IMR-90 (cell line): ENCODE measurements around the gene FAM171A1. TPM values are rescaled to one million over a fixed set of nuclear protein-coding genes. Genes with fewer than 3 reads are reported as not detected.

Experiments used
- ATAC-seq: fragments of 200-7000 bp; cut with Tn5 transposase; 2 replicates; pipeline ENCODE4 v1.9.1; 2020; ENCODE audit warnings: low read depth, mild to moderate bottlenecking, moderate library complexity
- BruUV-seq: library from RNA; stranded (reverse); fragments of 400-500 nt; replicated peaks from 2 replicates; lab custom pipeline; 2021; lab: Mats Ljungman, UMichigan
- CTCF ChIA-PET: fragments of 300-600 bp; formaldehyde crosslinking; extraction: SDS; loops from one replicate; lab custom pipeline; 2021; ENCODE audit warnings: antibody characterized with exemption; lab: Yijun Ruan, JAX
- POLR2A ChIA-PET: fragments of 300-600 bp; sonication (Branson Sonifier 250); formaldehyde crosslinking; loops from one replicate; lab custom pipeline; 2022; ENCODE audit warnings: antibody characterized with exemption; ENCODE audit not compliant: unreplicated experiment; lab: Charles Lee
- DNase-seq: peaks from one replicate; pipeline ENCODE4 v3.0.0; 2013
- H2AFZ ChIP-seq: replicated peaks from 2 replicates; pipeline ENCODE3; 2013; ENCODE audit warnings: low read length, mild to moderate bottlenecking; ENCODE audit not compliant: poor library complexity
- H2AK5ac ChIP-seq: 2 replicates; pipeline ENCODE4 v1.6.1; 2013; ENCODE audit warnings: low read depth, low read length, inconsistent platforms
- H2AK9ac ChIP-seq: replicated peaks from 2 replicates; pipeline ENCODE3; 2013; ENCODE audit warnings: mild to moderate bottlenecking, low read depth, low read length, moderate library complexity; ENCODE audit not compliant: poor library complexity
- H2BK120ac ChIP-seq: 2 replicates; pipeline ENCODE4 v1.6.1; 2013; ENCODE audit warnings: low read depth, low read length, inconsistent platforms
- H2BK15ac ChIP-seq: 3 replicates; pipeline ENCODE4 v1.6.1; 2013; ENCODE audit warnings: low read depth, low read length, inconsistent platforms
- H2BK20ac ChIP-seq: 2 replicates; pipeline ENCODE4 v1.6.1; 2013; ENCODE audit warnings: low read depth, mild to moderate bottlenecking, inconsistent platforms, low read length, moderate library complexity
- H2BK5ac ChIP-seq: 2 replicates; pipeline ENCODE4 v1.6.1; 2013; ENCODE audit warnings: mild to moderate bottlenecking, low read depth, low read length, inconsistent platforms; ENCODE audit not compliant: poor library complexity, severe bottlenecking
- H3K14ac ChIP-seq: replicated peaks from 2 replicates; pipeline ENCODE4 v1.6.1; 2013; ENCODE audit warnings: low read depth, low read length, inconsistent platforms
- H3K18ac ChIP-seq: 2 replicates; pipeline ENCODE4 v1.6.1; 2013; ENCODE audit warnings: low read depth, low read length, control low read depth
- H3K23ac ChIP-seq: 2 replicates; pipeline ENCODE4 v1.6.1; 2013; ENCODE audit warnings: low read depth, low read length, inconsistent platforms
- H3K27ac ChIP-seq: 2 replicates; pipeline ENCODE4 v1.5.1; 2013; ENCODE audit warnings: mild to moderate bottlenecking, control low read depth, low read length; ENCODE audit not compliant: insufficient read depth
- H3K27me3 ChIP-seq: 2 replicates; pipeline ENCODE4 v1.6.1; 2013; ENCODE audit warnings: low read length; ENCODE audit not compliant: control insufficient read depth, insufficient read depth
- H3K36me3 ChIP-seq: 2 replicates; pipeline ENCODE4 v1.6.1; 2013; ENCODE audit warnings: low read length, mixed read lengths; ENCODE audit not compliant: control insufficient read depth, insufficient read depth
- H3K4ac ChIP-seq: 2 replicates; pipeline ENCODE4 v1.6.1; 2013; ENCODE audit warnings: low read depth, low read length, inconsistent platforms
- H3K4me1 ChIP-seq: 2 replicates; pipeline ENCODE4 v1.6.1; 2013; ENCODE audit warnings: low read length, mixed read lengths; ENCODE audit not compliant: control insufficient read depth, insufficient read depth
- H3K4me2 ChIP-seq: 2 replicates; pipeline ENCODE4 v1.6.1; 2013; ENCODE audit warnings: low read depth, mild to moderate bottlenecking, control low read depth, low read length, moderate library complexity
- H3K4me3 ChIP-seq: 2 replicates; pipeline ENCODE4 v1.5.1; 2013; ENCODE audit warnings: low read depth, mild to moderate bottlenecking, control low read depth, low read length, moderate library complexity; ENCODE audit not compliant: insufficient read depth
- H3K56ac ChIP-seq: 2 replicates; pipeline ENCODE4 v1.6.1; 2013; ENCODE audit warnings: low read length, inconsistent platforms; ENCODE audit not compliant: insufficient read depth; ENCODE audit errors: extremely low read depth
- H3K79me1 ChIP-seq, 2 experiments: 2 replicates each; pipeline ENCODE4 v1.6.1; 2013; ENCODE audit warnings: low read length in 2 of 2, inconsistent platforms in 1 of 2, low read depth in 1 of 2
- H3K9ac ChIP-seq: 2 replicates; pipeline ENCODE4 v1.6.1; 2013; ENCODE audit warnings: low read depth, low read length, control low read depth
- H3K9me1 ChIP-seq: 2 replicates; pipeline ENCODE4 v1.6.1; 2013; ENCODE audit warnings: low read length, inconsistent platforms; ENCODE audit not compliant: insufficient read depth
- H3K9me3 ChIP-seq: 2 replicates; pipeline ENCODE4 v1.6.1; 2013; ENCODE audit warnings: low read length; ENCODE audit not compliant: control insufficient read depth, insufficient read depth
- H4K20me1 ChIP-seq: 2 replicates; pipeline ENCODE4 v1.6.1; 2013; ENCODE audit warnings: low read length, inconsistent platforms; ENCODE audit not compliant: insufficient read depth
- H4K5ac ChIP-seq: 2 replicates; pipeline ENCODE4 v1.6.1; 2013; ENCODE audit warnings: mild to moderate bottlenecking, low read depth, low read length, control low read depth
- H4K8ac ChIP-seq, 2 experiments: 2 replicates each; pipeline ENCODE4 v1.6.1; 2013; ENCODE audit warnings: low read depth in 2 of 2, low read length in 2 of 2, control low read depth in 1 of 2, inconsistent platforms in 1 of 2
- H4K91ac ChIP-seq: 2 replicates; pipeline ENCODE4 v1.6.1; 2013; ENCODE audit warnings: low read depth, low read length, inconsistent platforms; ENCODE audit not compliant: insufficient read depth
- BHLHE40 ChIP-seq: fragments of 150-350 bp; IDR thresholded peaks from 2 replicates; pipeline ENCODE4 v1.6.1; 2016; ENCODE audit warnings: mild to moderate bottlenecking, low read depth, low read length
- CEBPB ChIP-seq: IDR thresholded peaks from 2 replicates; pipeline ENCODE4 v1.6.1; 2012; ENCODE audit warnings: low read depth, low read length, improper control_type of control experiment
- ELK1 ChIP-seq: fragments of 150-350 bp; IDR thresholded peaks from 2 replicates; pipeline ENCODE4 v1.6.1; 2016; ENCODE audit warnings: low read depth, mild to moderate bottlenecking, low read length, moderate library complexity, borderline replicate concordance
- MAFK ChIP-seq: IDR thresholded peaks from 2 replicates; pipeline ENCODE4 v1.6.1; 2012; ENCODE audit warnings: low read depth, low read length, improper control_type of control experiment
- MAZ ChIP-seq: IDR thresholded peaks from 2 replicates; pipeline ENCODE4 v1.6.1; 2012; ENCODE audit warnings: low read depth, mild to moderate bottlenecking, low read length, improper control_type of control experiment, moderate library complexity, borderline replicate concordance
- MXI1 ChIP-seq: IDR thresholded peaks from 2 replicates; pipeline ENCODE4 v1.6.1; 2012; ENCODE audit warnings: low read depth, mild to moderate bottlenecking, low read length, moderate library complexity, borderline replicate concordance
- RAD21 ChIP-seq: IDR thresholded peaks from 2 replicates; pipeline ENCODE4 v1.6.1; 2012; ENCODE audit warnings: low read length, improper control_type of control experiment
- SMC3 ChIP-seq: fragments of 150-350 bp; IDR thresholded peaks from 2 replicates; pipeline ENCODE4 v1.6.1; 2016; ENCODE audit warnings: low read depth, mild to moderate bottlenecking, antibody characterized with exemption, low read length, moderate library complexity
- WGBS, 2 experiments: methylation state at CpG; one replicate each; pipeline versions ENCODE4 v1.1.5 to v1.1.7; 2013; ENCODE audit warnings: missing lambda C conversion rate in 2 of 2; ENCODE audit not compliant: insufficient read length in 1 of 2; ENCODE audit errors: extremely low coverage in 2 of 2; 5-methylcytosine and 5-hydroxymethylcytosine counted together
- dilution Hi-C: fragments of 300-500 bp; cut with HindIII; formaldehyde crosslinking; loops from one replicate; pipeline ENCODE4 v1.14.3; 2018; ENCODE audit warnings: low sequenced_read_pairs; ENCODE audit not compliant: unreplicated experiment
- in situ Hi-C: fragments of 300-500 bp; cut with MboI; formaldehyde crosslinking; loops from 3 replicates; pipeline ENCODE4 v1.14.3; 2019; ENCODE audit warnings: low sequenced_read_pairs, inconsistent platforms, mixed read lengths
- intact Hi-C: fragments of 100-400 bp; cut with micrococcal nuclease; formaldehyde crosslinking; loops from 2 replicates; pipeline ENCODE4 v1.10.0; 2022
- polyA plus RNA-seq, 3 experiments: library from polyadenylated mRNA; depleted of rRNA; stranded (reverse); fragments of >200 nt; gene quantifications; 2 replicates each; pipeline ENCODE4 v1.2.3, GENCODE V29; 2012; ENCODE audit warnings: low replicate concordance in 1 of 3
- total RNA-seq: library from RNA; depleted of rRNA; stranded (reverse); fragments of >200 nt; gene quantifications from 2 replicates; pipeline ENCODE4 v1.2.3, GENCODE V29; 2012

Gene FAM171A1
- total and polyA plus RNA-seq, 2 of the 4 experiments (the other 2 are of a cell fraction) = 20.3 to 30.6 TPM

GRCh38 chr10:15262036-15262713, 108.9 kb downstream of the FAM171A1 start:
- H3K4me3 ChIP-seq = no peak overlapping the region
- peak; percentile 20 for DNase-seq
- no peaks in the 10 kb centered on the region for H3K9me1 ChIP-seq
- H3K14ac ChIP-seq = no peak overlapping the region
- H4K5ac ChIP-seq = no peak overlapping the region
- H3K23ac ChIP-seq = no peak overlapping the region
- no peaks in the 10 kb centered on the region for H3K27me3 ChIP-seq
- H4K91ac ChIP-seq = no peak overlapping the region
- BruUV-seq = no TSS peak
- H3K18ac ChIP-seq = no peak overlapping the region
- no peaks in the 10 kb centered on the region for H3K36me3 ChIP-seq
- H2BK20ac ChIP-seq = no peak overlapping the region
- no peaks in the 10 kb centered on the region; the same call in 1 of the 2 replicates for H4K20me1 ChIP-seq
- no peak overlapping the region for H2BK5ac ChIP-seq
- dilution Hi-C loops = no loop called here
- no peak overlapping the region for H3K56ac ChIP-seq
- TF ChIP-seq CEBPB (no peak), MAFK (no peak), RAD21 (peak; percentile 17; the same call in 1 of the 2 replicates), ELK1 (no peak), SMC3 (peak; percentile 24), MAZ (no peak), BHLHE40 (no peak), MXI1 (no peak)
- peaks cover 0 to 4% of the 10 kb centered on the region in 2 experiments; a peak in 3 of 4 replicates for H3K79me1 ChIP-seq
- H2BK120ac ChIP-seq = no peak overlapping the region
- no peak overlapping the region for H3K27ac ChIP-seq
- H2BK15ac ChIP-seq = no peak overlapping the region
- no peaks in the 10 kb centered on the region for H3K4me1 ChIP-seq
- in situ Hi-C loops = no loop called here
- no peak overlapping the region for H3K4me2 ChIP-seq
- H2AK9ac ChIP-seq = no peak overlapping the region
- H3K9ac ChIP-seq = no peak overlapping the region
- no peak overlapping the region for H4K8ac ChIP-seq
- H2AK5ac ChIP-seq = no peak overlapping the region
- POLR2A ChIA-PET = no interaction called here
- 74% methylated on average over 6 of the region's 10 CpGs; no CpG with 5 or more reads in 1 of the 2 experiments for WGBS, 2 experiments
- no peak overlapping the region for H3K4ac ChIP-seq
- H3K9me3 ChIP-seq = no peaks in the 10 kb centered on the region
- H2AFZ ChIP-seq = no peak overlapping the region
- intact Hi-C loops = no loop called here
- no peak; the same call in 1 of the 2 replicates for ATAC-seq
- CTCF ChIA-PET = no interaction called here
